Ovary (tissue), 9 donors: ENCODE results near the gene ZNF280D. TPM values are rescaled to one million over a fixed set of nuclear protein-coding genes. Genes with fewer than 3 reads are reported as not detected.

ENCODE experiments used
- DNase-seq, 5 donors: peaks; one replicate each; pipeline ENCODE4 v3.0.0-alpha.2; 2019 to 2020
- H3K27ac ChIP-seq, 2 donors: fragments of 200-600 bp; one replicate each; pipeline versions ENCODE4 v1.5.1 to v1.8.0; 2019 to 2022
- H3K27me3 ChIP-seq: fragments of 200-600 bp; one replicate; pipeline ENCODE4 v1.8.0; 2022
- H3K36me3 ChIP-seq: fragments of 200-600 bp; sonication (generic); one replicate; pipeline ENCODE4 v1.5.1; 2019
- H3K4me1 ChIP-seq: one replicate; pipeline ENCODE4 v1.8.1; 2013; ENCODE audit warnings: mild to moderate bottlenecking, moderate library complexity; ENCODE audit not compliant: insufficient read depth
- H3K4me3 ChIP-seq: fragments of 200-600 bp; sonication (generic); one replicate; pipeline ENCODE4 v1.5.1; 2017
- H3K9me3 ChIP-seq, 2 donors: fragments of 200-600 bp in 1 of 2; sonication (generic) in 1 of 2; one replicate each; pipeline versions ENCODE4 v1.5.1 to v1.8.1; 2013 to 2019; ENCODE audit warnings: mild to moderate bottlenecking in 1 of 2, moderate library complexity in 1 of 2
- EP300 ChIP-seq: sonication (generic); formaldehyde crosslinking; IDR thresholded peaks from one replicate; pipeline ENCODE4 v1.6.1; 2017; ENCODE audit warnings: antibody characterized with exemption
- POLR2A ChIP-seq: fragments of 450-650 bp; IDR thresholded peaks from one replicate; pipeline ENCODE4 v1.6.1; 2017; ENCODE audit warnings: antibody characterized with exemption, mild to moderate bottlenecking, moderate library complexity
- WGBS, 3 donors: extraction: QIAGEN DNeasy Blood & Tissue Kit in 1 of 3; methylation state at CpG; one replicate each; pipeline versions ENCODE4 v1.1.5 to v1.1.7; 2013 to 2017; 5-methylcytosine and 5-hydroxymethylcytosine counted together
- intact Hi-C, 4 donors: fragments of 100-400 bp; cut with DNase I; formaldehyde crosslinking; loops; one replicate each; pipeline versions ENCODE4 v1.11.0 to v1.15.1; 2022 to 2023
- polyA plus RNA-seq, 2 donors: library from polyadenylated mRNA; stranded (reverse); fragments of 200-250 nt in 1 of 2; fragments of 350-450 nt in 1 of 2; fragmentation: Illumina TruSeq in 1 of 2; extraction: RNeasy Lipid Tissue Mini Kit (QIAGEN cat#74804) in 1 of 2; gene quantifications; one replicate each; pipeline ENCODE4 v1.2.3, GENCODE V29; 2013 to 2014
- total RNA-seq, 7 donors: library from RNA; depleted of rRNA in 2 of 7; stranded (reverse); fragments of >200 nt in 2 of 7; fragmentation: NEBNext Ultra II Directional in 3 of 7; extraction: Animal tissue kit (Norgen Biotek cat#: 25700) in 3 of 7; gene quantifications; one replicate each; pipeline versions ENCODE4 v1.1.0 to v1.2.4, GENCODE V29; 2016 to 2023
- TF ChIP-seq, protein P1 (sequence below), 3 donors: fragments of 450-650 bp in 2 of 3; fragments of 200-600 bp in 1 of 3; IDR thresholded peaks; one replicate each; pipeline versions ENCODE4 v1.5.1 to v1.8.0; 2016 to 2022; ENCODE audit warnings: antibody characterized with exemption in 3 of 3, mild to moderate bottlenecking in 1 of 3
- donor health status: DM: no; HTN: no; CAD: no; lungs with moderate emphysema.
- donor health status: DM: no; HTN: no; CAD: no.
- donor health status: Bipolar disorder and iron deficiency.
- donor health status: DM: yes; HTN: yes; CAD: no.
- donor health status: DM: no; HTN: no; CAD: no.
- donor health status: DM: yes; HTN: yes; CAD: no.

The ZNF280D gene
- total and polyA plus RNA-seq, 9 donors, result 27.3 to 66.0 (median 50.4) TPM

DNA sequence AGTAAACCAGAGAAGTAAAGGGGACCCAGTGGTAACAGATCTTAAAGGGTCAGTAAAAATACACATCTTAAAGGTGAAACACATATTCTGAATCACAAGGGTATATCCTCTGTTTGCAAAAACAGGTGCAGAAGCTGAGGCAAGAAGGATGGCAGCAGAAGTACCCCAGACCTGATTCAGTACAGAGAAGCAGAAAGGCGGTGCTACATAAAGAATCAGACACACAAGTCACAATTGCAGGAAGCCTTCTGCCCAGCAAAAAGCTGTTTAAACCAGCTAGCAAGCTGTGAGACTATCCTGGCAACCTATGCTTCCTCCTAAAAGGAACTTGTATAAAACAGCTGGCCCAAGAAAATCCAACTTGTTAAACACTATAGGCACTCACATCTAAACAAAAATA, 49.4 kb downstream of the ZNF280D start:
- H3K27ac ChIP-seq, result no peak overlapping the region
- WGBS, 3 donors, result 93 to 96% (median 96%) methylated on average over 1 of the region's 1 CpG

DNA sequence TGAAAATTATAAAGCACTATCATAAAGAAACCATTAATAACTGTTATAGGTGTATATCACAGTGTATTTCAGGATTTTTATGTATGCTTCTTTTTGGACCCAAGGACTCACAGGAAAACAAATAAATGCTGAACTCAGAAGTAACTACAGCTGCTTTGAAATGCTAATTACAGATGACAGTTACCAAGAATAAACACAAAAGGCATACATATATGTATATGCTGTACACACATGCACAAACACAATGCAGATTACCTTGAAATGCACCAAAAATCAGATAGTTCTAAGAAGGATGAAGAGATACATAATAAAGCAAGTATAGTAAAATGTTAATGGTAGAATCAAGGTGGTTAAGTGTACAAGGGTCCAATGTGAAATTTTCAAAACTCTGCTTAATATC, 52.2 kb downstream of the ZNF280D start:
- intact Hi-C loops, result no loop called here
- H3K27ac ChIP-seq, result no peak overlapping the region
- no peak for DNase-seq
- H3K9me3 ChIP-seq, result no peaks in the 10 kb centered on the region
- H3K4me3 ChIP-seq, result no peak overlapping the region
- H3K36me3 ChIP-seq, result no peaks in the 10 kb centered on the region
- no peaks in the 10 kb centered on the region for H3K27me3 ChIP-seq
- no peak for TF ChIP-seq POLR2A
- no peak for TF ChIP-seq EP300
- TF ChIP-seq, protein P1, sequence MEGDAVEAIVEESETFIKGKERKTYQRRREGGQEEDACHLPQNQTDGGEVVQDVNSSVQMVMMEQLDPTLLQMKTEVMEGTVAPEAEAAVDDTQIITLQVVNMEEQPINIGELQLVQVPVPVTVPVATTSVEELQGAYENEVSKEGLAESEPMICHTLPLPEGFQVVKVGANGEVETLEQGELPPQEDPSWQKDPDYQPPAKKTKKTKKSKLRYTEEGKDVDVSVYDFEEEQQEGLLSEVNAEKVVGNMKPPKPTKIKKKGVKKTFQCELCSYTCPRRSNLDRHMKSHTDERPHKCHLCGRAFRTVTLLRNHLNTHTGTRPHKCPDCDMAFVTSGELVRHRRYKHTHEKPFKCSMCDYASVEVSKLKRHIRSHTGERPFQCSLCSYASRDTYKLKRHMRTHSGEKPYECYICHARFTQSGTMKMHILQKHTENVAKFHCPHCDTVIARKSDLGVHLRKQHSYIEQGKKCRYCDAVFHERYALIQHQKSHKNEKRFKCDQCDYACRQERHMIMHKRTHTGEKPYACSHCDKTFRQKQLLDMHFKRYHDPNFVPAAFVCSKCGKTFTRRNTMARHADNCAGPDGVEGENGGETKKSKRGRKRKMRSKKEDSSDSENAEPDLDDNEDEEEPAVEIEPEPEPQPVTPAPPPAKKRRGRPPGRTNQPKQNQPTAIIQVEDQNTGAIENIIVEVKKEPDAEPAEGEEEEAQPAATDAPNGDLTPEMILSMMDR (IDR thresholded peaks at IDR 0.05), result no peak
- H3K4me1 ChIP-seq, result no peaks in the 10 kb centered on the region

More for the DNA sequence above, 49.4 kb downstream of the ZNF280D start:
- Histone ChIP-seq H3K4me3 (no peak overlapping the region), H3K9me3 (no peaks in the 10 kb centered on the region), H3K4me1 (no peaks in the 10 kb centered on the region), H3K27me3 (no peaks in the 10 kb centered on the region), H3K36me3 (no peaks in the 10 kb centered on the region)
- TF ChIP-seq POLR2A (no peak), EP300 (no peak)
- TF ChIP-seq, protein P1 (IDR thresholded peaks at IDR 0.05), result no peak
- DNase-seq, result no peak
- intact Hi-C loops, result no loop called here

DNA sequence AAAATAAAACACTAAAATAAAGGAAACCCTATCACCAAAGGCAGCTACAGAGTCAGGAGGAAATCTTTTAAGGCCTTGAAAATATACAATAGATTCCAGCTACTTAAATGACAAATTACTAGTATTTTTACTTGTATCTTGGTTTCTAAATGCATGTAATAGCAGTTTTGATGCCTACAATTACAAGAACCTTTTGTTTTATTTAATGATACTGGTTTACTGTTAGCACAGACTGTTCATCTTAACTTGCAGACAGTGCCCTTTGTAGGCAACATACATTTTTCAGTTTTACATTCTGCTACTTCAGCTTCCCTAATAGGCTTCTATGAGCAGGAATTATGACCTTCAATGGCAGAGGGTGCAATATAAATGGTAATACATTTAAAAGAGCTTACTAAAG, 54.1 kb downstream of the ZNF280D start:
- no peak overlapping the region for H3K27ac ChIP-seq
- no peak overlapping the region for H3K4me3 ChIP-seq
- intact Hi-C loops, result no loop called here
- no peaks in the 10 kb centered on the region for H3K36me3 ChIP-seq
- no peak for DNase-seq
- H3K4me1 ChIP-seq, result no peaks in the 10 kb centered on the region
- H3K27me3 ChIP-seq, result no peaks in the 10 kb centered on the region
- no peaks in the 10 kb centered on the region for H3K9me3 ChIP-seq
- no peak for TF ChIP-seq EP300
- TF ChIP-seq POLR2A, result no peak
- TF ChIP-seq, protein P1 (IDR thresholded peaks at IDR 0.05), result no peak

DNA sequence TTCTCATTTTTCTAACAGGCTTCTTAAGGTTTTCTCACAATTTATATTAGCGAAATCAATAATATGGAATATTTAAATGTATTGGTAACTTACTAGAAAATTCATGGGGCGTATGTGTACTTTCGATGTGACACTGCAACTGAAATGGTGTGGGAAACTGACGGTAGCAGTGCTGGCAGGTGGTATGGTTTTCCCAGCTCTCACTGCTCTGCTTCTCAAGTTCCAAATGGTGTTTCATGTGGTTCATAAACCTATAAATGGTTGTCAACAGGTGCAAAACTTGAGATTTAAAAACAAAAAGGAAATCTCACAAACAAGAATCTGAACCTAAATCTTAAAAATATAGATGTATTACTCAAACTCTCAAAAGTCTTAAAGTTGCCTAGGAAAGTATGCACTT, 54.7 kb downstream of the ZNF280D start:
- H3K4me3 ChIP-seq, result no peak overlapping the region
- H3K36me3 ChIP-seq, result no peaks in the 10 kb centered on the region
- TF ChIP-seq POLR2A (no peak), EP300 (no peak)
- TF ChIP-seq, protein P1 (IDR thresholded peaks at IDR 0.05), result no peak
- WGBS, 3 donors, result 95 to 98% (median 96%) methylated on average over 4 of the region's 4 CpGs
- intact Hi-C loops, result no loop called here
- no peaks in the 10 kb centered on the region for H3K4me1 ChIP-seq
- H3K9me3 ChIP-seq, result no peaks in the 10 kb centered on the region
- no peak for DNase-seq
- H3K27ac ChIP-seq, result no peak overlapping the region
- no peaks in the 10 kb centered on the region for H3K27me3 ChIP-seq

DNA sequence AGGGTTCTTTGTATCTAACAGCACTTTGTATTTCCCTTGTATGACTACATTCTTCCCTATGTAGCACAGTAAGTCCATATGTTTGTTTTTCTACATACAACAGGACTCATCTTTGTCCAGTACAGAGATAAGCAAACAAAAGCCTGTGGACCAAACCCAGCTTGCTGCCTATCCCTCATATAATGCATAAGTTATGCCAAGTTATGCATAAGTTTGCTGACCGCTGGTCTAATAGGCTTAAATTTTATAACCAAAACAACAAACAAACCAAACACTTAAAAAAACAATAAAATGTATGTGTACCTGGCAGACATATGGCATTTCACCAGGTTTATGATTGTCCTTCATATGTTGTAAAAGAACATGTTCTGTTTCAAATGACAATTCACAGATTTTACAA, 56.0 kb downstream of the ZNF280D start:
- no peaks in the 10 kb centered on the region for H3K9me3 ChIP-seq
- no peak overlapping the region for H3K27ac ChIP-seq
- intact Hi-C loops, result no loop called here
- TF ChIP-seq, protein P1 (IDR thresholded peaks at IDR 0.05), result no peak
- TF ChIP-seq POLR2A (no peak), EP300 (no peak)
- H3K27me3 ChIP-seq, result no peaks in the 10 kb centered on the region
- no peaks in the 10 kb centered on the region for H3K4me1 ChIP-seq
- no peak for DNase-seq
- no peaks in the 10 kb centered on the region for H3K36me3 ChIP-seq
- 99 to 100% (median 100%) methylated on average over 1 of the region's 1 CpG for WGBS, 3 donors
- no peak overlapping the region for H3K4me3 ChIP-seq
